H1 (cell line): ENCODE results near the gene LHFPL6. TPM values are rescaled to one million over a fixed set of nuclear protein-coding genes. Genes with fewer than 3 reads are reported as not detected.

ENCODE experiments used
- CTCF ChIA-PET: fragments of 300-600 bp; sonication (Branson Sonifier 250); formaldehyde crosslinking; loops from one replicate; lab custom pipeline; 2021; ENCODE audit not compliant: partially characterized antibody; lab: Charles Lee
- POLR2A ChIA-PET: fragments of 300-600 bp; sonication (Branson Sonifier 250); formaldehyde crosslinking; loops from one replicate; lab custom pipeline; 2021; ENCODE audit warnings: inconsistent platforms; ENCODE audit not compliant: partially characterized antibody; lab: Charles Lee
- DNase-seq, 2 experiments: peaks; one replicate each; pipeline versions ENCODE4 v3.0.0 to v3.0.0-alpha.2; 2010 to 2022; ENCODE audit warnings: low spot score in 2 of 2, low read depth in 1 of 2, mixed read lengths in 1 of 2
- FAIRE-seq: peaks from 2 replicates; lab custom pipeline; 2011; peaks lifted over from hg19 to GRCh38; lab: Jason Lieb, UNC
- H2AFZ ChIP-seq: 2 replicates; pipeline ENCODE4 v1.8.1; 2012; ENCODE audit warnings: low read length, inconsistent platforms
- H2AK5ac ChIP-seq: 2 replicates; pipeline ENCODE4 v1.6.1; 2013; ENCODE audit warnings: low read depth, low read length
- H2BK120ac ChIP-seq: replicated peaks from 2 replicates; pipeline ENCODE3; 2013; ENCODE audit warnings: low read depth, low read length, inconsistent platforms
- H2BK12ac ChIP-seq: 2 replicates; pipeline ENCODE4 v1.6.1; 2013; ENCODE audit warnings: low read depth, low read length
- H2BK15ac ChIP-seq: 2 replicates; pipeline ENCODE4 v1.6.1; 2013; ENCODE audit warnings: low read length
- H2BK20ac ChIP-seq: 2 replicates; pipeline ENCODE4 v1.6.1; 2013; ENCODE audit warnings: low read length
- H2BK5ac ChIP-seq: 2 replicates; pipeline ENCODE4 v1.6.1; 2013; ENCODE audit warnings: low read depth, low read length
- H3K14ac ChIP-seq: 2 replicates; pipeline ENCODE4 v1.6.1; 2013; ENCODE audit warnings: inconsistent platforms; ENCODE audit not compliant: insufficient read length
- H3K18ac ChIP-seq: 2 replicates; pipeline ENCODE4 v1.6.1; 2013; ENCODE audit warnings: low read length; ENCODE audit errors: extremely low read depth
- H3K23ac ChIP-seq: 2 replicates; pipeline ENCODE4 v1.6.1; 2013; ENCODE audit warnings: inconsistent platforms; ENCODE audit not compliant: insufficient read length
- H3K23me2 ChIP-seq: 2 replicates; pipeline ENCODE4 v1.6.1; 2013; ENCODE audit warnings: low read depth, low read length
- H3K27ac ChIP-seq: 2 replicates; pipeline ENCODE4 v1.6.1; 2011; ENCODE audit warnings: low read depth, low read length, inconsistent platforms
- H3K27me3 ChIP-seq, 4 experiments: replicated peaks in 1 of 4; 1 replicate in 1 of 4; 2 replicates in 3 of 4; pipeline versions ENCODE4 v1.6.1 to v1.8.1; 2011 to 2013; ENCODE audit warnings: low read length in 3 of 4, mild to moderate bottlenecking in 3 of 4, inconsistent platforms in 2 of 4, mixed read lengths in 2 of 4, moderate library complexity in 1 of 4; ENCODE audit not compliant: control insufficient read depth in 3 of 4, insufficient read depth in 3 of 4; ENCODE audit errors: extremely low read depth in 1 of 4
- H3K36me3 ChIP-seq, 4 experiments: 2 replicates each; pipeline versions ENCODE4 v1.6.1 to v1.8.1; 2011 to 2013; ENCODE audit warnings: mild to moderate bottlenecking in 4 of 4, low read length in 3 of 4, moderate library complexity in 2 of 4, control low read depth in 1 of 4, inconsistent platforms in 1 of 4; ENCODE audit not compliant: insufficient read depth in 4 of 4, control insufficient read depth in 2 of 4
- H3K4ac ChIP-seq: replicated peaks from 2 replicates; pipeline ENCODE3; 2013; ENCODE audit warnings: low read length, low read depth, mixed read lengths, inconsistent platforms; ENCODE audit not compliant: insufficient read length
- H3K4me1 ChIP-seq, 4 experiments: replicated peaks in 1 of 4; 1 replicate in 1 of 4; 2 replicates in 3 of 4; pipeline versions ENCODE4 v1.6.1 to v1.8.1; 2011 to 2013; ENCODE audit warnings: low read length in 3 of 4, inconsistent platforms in 2 of 4, mixed read lengths in 1 of 4; ENCODE audit not compliant: insufficient read depth in 4 of 4, control insufficient read depth in 3 of 4
- H3K4me2 ChIP-seq, 2 experiments: 2 replicates each; pipeline versions ENCODE4 v1.6.1 to v1.8.1; 2011 to 2013; ENCODE audit warnings: low read depth in 2 of 2, low read length in 2 of 2, control low read depth in 1 of 2, inconsistent platforms in 1 of 2, mild to moderate bottlenecking in 1 of 2; ENCODE audit not compliant: insufficient read depth in 1 of 2
- H3K4me3 ChIP-seq, 4 experiments: fragments of 200-600, 300-600 bp in 1 of 4; sonication (generic), shearing (Covaris generic), sonication (Bioruptor Twin) in 1 of 4; 2 replicates each; pipeline versions ENCODE4 v1.5.1 to v1.8.1; 2011 to 2016; ENCODE audit warnings: low read length in 4 of 4, low read depth in 3 of 4, control low read depth in 2 of 4, inconsistent platforms in 2 of 4, mild to moderate bottlenecking in 2 of 4, mixed read lengths in 1 of 4, moderate library complexity in 1 of 4; ENCODE audit not compliant: insufficient read depth in 2 of 4; ENCODE audit errors: extremely low read depth in 1 of 4
- H3K56ac ChIP-seq: replicated peaks from 2 replicates; pipeline ENCODE3; 2013; ENCODE audit warnings: low read depth, mild to moderate bottlenecking, mixed read lengths, low read length, inconsistent platforms; ENCODE audit not compliant: insufficient read length
- H3K79me1 ChIP-seq: 2 replicates; pipeline ENCODE4 v1.6.1; 2013; ENCODE audit warnings: low read depth, low read length, control low read depth
- H3K79me2 ChIP-seq, 2 experiments: 2 replicates each; pipeline versions ENCODE4 v1.6.1 to v1.8.1; 2012 to 2013; ENCODE audit warnings: low read length in 2 of 2, mild to moderate bottlenecking in 2 of 2, inconsistent platforms in 1 of 2; ENCODE audit not compliant: insufficient read depth in 2 of 2, control insufficient read depth in 1 of 2
- H3K9ac ChIP-seq, 4 experiments: replicated peaks in 1 of 4; 1 replicate in 1 of 4; 2 replicates in 3 of 4; pipeline versions ENCODE4 v1.6.1 to v1.8.1; 2011 to 2013; ENCODE audit warnings: low read depth in 3 of 4, low read length in 3 of 4, control low read depth in 2 of 4, mild to moderate bottlenecking in 2 of 4, moderate library complexity in 2 of 4, inconsistent platforms in 1 of 4; ENCODE audit errors: extremely low read depth in 1 of 4
- H3K9me3 ChIP-seq, 2 experiments: 2 replicates each; pipeline versions ENCODE4 v1.6.1 to v1.8.1; 2012 to 2013; ENCODE audit warnings: mild to moderate bottlenecking in 2 of 2, moderate library complexity in 2 of 2, control low read depth in 1 of 2, inconsistent platforms in 1 of 2, low read depth in 1 of 2, low read length in 1 of 2, mixed read lengths in 1 of 2; ENCODE audit not compliant: insufficient read depth in 2 of 2
- H4K20me1 ChIP-seq, 2 experiments: replicated peaks in 1 of 2; 2 replicates each; pipeline versions ENCODE3 to v1.8.1; 2011 to 2013; ENCODE audit warnings: inconsistent platforms in 2 of 2, low read length in 2 of 2, mild to moderate bottlenecking in 1 of 2; ENCODE audit not compliant: insufficient read depth in 2 of 2, control insufficient read depth in 1 of 2
- H4K5ac ChIP-seq: 2 replicates; pipeline ENCODE4 v1.6.1; 2013; ENCODE audit warnings: low read length, low read depth, mixed read lengths, inconsistent platforms; ENCODE audit not compliant: insufficient read length
- H4K8ac ChIP-seq: 2 replicates; pipeline ENCODE4 v1.8.0; 2013; ENCODE audit warnings: mild to moderate bottlenecking, moderate library complexity, low read length, inconsistent platforms; ENCODE audit not compliant: insufficient read depth; ENCODE audit errors: extremely low read depth
- H4K91ac ChIP-seq: replicated peaks from 2 replicates; pipeline ENCODE3; 2013; ENCODE audit warnings: low read length, mixed read lengths, inconsistent platforms; ENCODE audit not compliant: insufficient read length
- ATF2 ChIP-seq: IDR thresholded peaks from 2 replicates; pipeline ENCODE4 v1.6.1; 2012; ENCODE audit warnings: low read length, inconsistent platforms
- CBX8 ChIP-seq: fragments of 300-800, 300-1000 bp; sonication (generic); IDR thresholded peaks from 2 replicates; pipeline ENCODE4 v1.7.1; 2016; ENCODE audit warnings: low read depth, low read length, borderline replicate concordance
- CTBP2 ChIP-seq: IDR thresholded peaks from 2 replicates; pipeline ENCODE4 v1.7.0; 2011; ENCODE audit warnings: borderline replicate concordance, mild to moderate bottlenecking, moderate library complexity, mixed read lengths, low read length; ENCODE audit not compliant: insufficient read depth, insufficient read length
- FOSL1 ChIP-seq: IDR thresholded peaks from 2 replicates; pipeline ENCODE4 v1.6.1; 2011; ENCODE audit warnings: mild to moderate bottlenecking, low read depth, low read length, moderate library complexity; ENCODE audit not compliant: insufficient read depth
- HDAC2 ChIP-seq, 2 experiments: fragments of 300-600 bp in 1 of 2; sonication (generic) in 1 of 2; IDR thresholded peaks; 2 replicates each; pipeline ENCODE4 v1.6.1; 2011 to 2012; ENCODE audit warnings: low read depth in 2 of 2, low read length in 2 of 2, mild to moderate bottlenecking in 2 of 2, moderate library complexity in 2 of 2, borderline replicate concordance in 1 of 2, inconsistent platforms in 1 of 2
- JUND ChIP-seq: IDR thresholded peaks from 2 replicates; pipeline ENCODE4 v1.6.1; 2011; ENCODE audit warnings: mild to moderate bottlenecking, improper control_type of control experiment, low read length
- POLR2A ChIP-seq, 2 experiments: IDR thresholded peaks; 1 replicate in 1 of 2; 2 replicates in 1 of 2; pipeline ENCODE4 v1.6.1; 2011; ENCODE audit warnings: low read depth in 2 of 2, low read length in 2 of 2, mild to moderate bottlenecking in 2 of 2; ENCODE audit errors: control extremely low read depth in 1 of 2
- SP4 ChIP-seq: IDR thresholded peaks from 2 replicates; pipeline ENCODE4 v1.6.1; 2012; ENCODE audit warnings: low read length, inconsistent platforms
- TAF7 ChIP-seq: optimal IDR thresholded peaks from 2 replicates; pipeline ENCODE3; 2011; ENCODE audit warnings: low read depth, mild to moderate bottlenecking, inconsistent platforms, low read length, moderate library complexity, borderline replicate concordance
- YY1 ChIP-seq: IDR thresholded peaks from 2 replicates; pipeline ENCODE4 v1.6.1; 2011; ENCODE audit warnings: low read depth, mild to moderate bottlenecking, low read length
- WGBS, 2 experiments: shearing (Covaris generic) in 1 of 2; methylation state at CpG; one replicate each; pipeline versions ENCODE4 v1.1.6 to v1.1.7; 2013 to 2015; ENCODE audit warnings: low lambda C conversion rate in 2 of 2, mixed read lengths in 2 of 2, inconsistent platforms in 1 of 2, low coverage in 1 of 2, missing lambda C conversion rate in 1 of 2; ENCODE audit not compliant: insufficient replicate concordance in 2 of 2, insufficient coverage in 1 of 2, insufficient read length in 1 of 2; ENCODE audit errors: extremely low coverage in 1 of 2, missing lambda C conversion rate in 1 of 2; 5-methylcytosine and 5-hydroxymethylcytosine counted together
- polyA plus RNA-seq, 7 experiments: library from polyadenylated mRNA; depleted of rRNA in 3 of 7; stranded (reverse) in 5 of 7; unstranded in 2 of 7; fragments of >200 nt in 5 of 7; fragments of 200-250 nt in 2 of 7; gene quantifications; 1 replicate in 5 of 7; 2 replicates in 1 of 7; 4 replicates in 1 of 7; pipeline versions ENCODE4 v1.2.1 to v1.2.3, GENCODE V29; 2011 to 2013; ENCODE audit warnings: missing spikeins in 2 of 7, mixed read lengths in 2 of 7
- total RNA-seq: library from RNA; stranded (reverse); fragmentation: NEBNext Ultra II Directional; extraction: Animal tissue kit (Norgen Biotek cat#: 25700); gene quantifications from 2 replicates; pipeline ENCODE4 v1.2.1, GENCODE V29; 2021
- TF ChIP-seq, protein P1 (sequence below): IDR thresholded peaks from 2 replicates; pipeline ENCODE4 v1.6.1; 2012; ENCODE audit warnings: inconsistent platforms

Gene LHFPL6
- total and polyA plus RNA-seq, 2 of the 8 experiments (the other 6 are each of a cell fraction or from before 2014, with no cell fraction given): 7.6 to 17.0 TPM

- H2BK12ac ChIP-seq: no peak overlapping the region
- no peak overlapping the region for H4K91ac ChIP-seq
- no peak overlapping the region for H2BK15ac ChIP-seq
- DNase-seq (no peak), FAIRE-seq (no peak)
- H3K23ac ChIP-seq: no peak overlapping the region
- no peak overlapping the region for H4K5ac ChIP-seq
- 84% methylated on average over 1 of the region's 1 CpG; no CpG with 5 or more reads in 1 of the 2 experiments for WGBS, 2 experiments
- no peak overlapping the region for H2AFZ ChIP-seq
- no peak overlapping the region for H2BK20ac ChIP-seq
- H3K79me2 ChIP-seq: no peaks in the 10 kb centered on the region; a peak in 1 of 4 replicates
- no peak overlapping the region for H2BK5ac ChIP-seq
- no peaks in the 10 kb centered on the region for H3K79me1 ChIP-seq
- ChIA-PET POLR2A (no interaction called here), CTCF (interaction anchor here (0.9 to 3.8 kb wide), 14 partner anchors 8 to 475 kb away, joined by 3 to 29 read pairs (median 4); no protein-coding TSS in a partner anchor)
- H3K18ac ChIP-seq: no peak overlapping the region
- H3K9ac ChIP-seq: no peak overlapping the region
- no peak overlapping the region for H3K4me2 ChIP-seq
- H3K14ac ChIP-seq: no peak overlapping the region
- H3K4me3 ChIP-seq: no peak overlapping the region
- H3K56ac ChIP-seq: no peak overlapping the region
- H2BK120ac ChIP-seq: no peak overlapping the region
- peaks cover 0 to 6% (median 2%) of the 10 kb centered on the region in 4 experiments; a peak in 2 of 7 replicates for H3K4me1 ChIP-seq
- H3K23me2 ChIP-seq: peaks cover 7% of the 10 kb centered on the region
- peaks cover 0 to 8% (median 4%) of the 10 kb centered on the region in 4 experiments; a peak in 2 of 7 replicates for H3K27me3 ChIP-seq
- no peaks in the 10 kb centered on the region for H4K20me1 ChIP-seq
- H3K36me3 ChIP-seq: no peaks in the 10 kb centered on the region
- no peak overlapping the region for H2AK5ac ChIP-seq
- no peak overlapping the region for H3K27ac ChIP-seq
- no peak overlapping the region for H4K8ac ChIP-seq
- no peaks in the 10 kb centered on the region for H3K9me3 ChIP-seq
- H3K4ac ChIP-seq: no peak overlapping the region
- TF ChIP-seq SP4 (no peak), YY1 (no peak), HDAC2 (IDR thresholded peaks at IDR 0.05; ENCODE audit: borderline replicate concordance in 1 of 2, low read depth in 2 of 2, low read length in 2 of 2) (no peak), CTBP2 (no peak), CBX8 (no peak), FOSL1 (no peak), TAF7 (no peak), ATF2 (no peak), JUND (no peak), POLR2A (IDR thresholded peaks at IDR 0.05; ENCODE audit: control extremely low read depth in 1 of 2, low read depth in 2 of 2, low read length in 2 of 2) (no peak)
- TF ChIP-seq, protein P1, sequence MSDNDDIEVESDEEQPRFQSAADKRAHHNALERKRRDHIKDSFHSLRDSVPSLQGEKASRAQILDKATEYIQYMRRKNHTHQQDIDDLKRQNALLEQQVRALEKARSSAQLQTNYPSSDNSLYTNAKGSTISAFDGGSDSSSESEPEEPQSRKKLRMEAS: no peak
Measured at GRCh38 chr13:39599842-39600241, 3.2 kb downstream of the LHFPL6 start.
